Stimulated activated naive CD8-positive, alpha-beta T cell treated with anti-CD3 and anti-CD28 coated beads, Interleukin-15, Interleukin-2, amounts not matched to agents 100 U/mL and 50 U/mL, for 24 hours (primary cell): ENCODE measurements around the gene TBX2.
"Not testable (repeated sequence)": the region's sequence is repeated elsewhere in the genome, so short reads cannot be mapped to it uniquely, and the experiment has no call there.

ENCODE experiments used
- ATAC-seq: fragments of 150-1000 bp; cut with Tn5 transposase; one replicate; pipeline ENCODE4 v1.10.0; 2021
- DNase-seq: peaks from one replicate; pipeline ENCODE4 v3.0.0; 2021

Gene TBX2

DNA sequence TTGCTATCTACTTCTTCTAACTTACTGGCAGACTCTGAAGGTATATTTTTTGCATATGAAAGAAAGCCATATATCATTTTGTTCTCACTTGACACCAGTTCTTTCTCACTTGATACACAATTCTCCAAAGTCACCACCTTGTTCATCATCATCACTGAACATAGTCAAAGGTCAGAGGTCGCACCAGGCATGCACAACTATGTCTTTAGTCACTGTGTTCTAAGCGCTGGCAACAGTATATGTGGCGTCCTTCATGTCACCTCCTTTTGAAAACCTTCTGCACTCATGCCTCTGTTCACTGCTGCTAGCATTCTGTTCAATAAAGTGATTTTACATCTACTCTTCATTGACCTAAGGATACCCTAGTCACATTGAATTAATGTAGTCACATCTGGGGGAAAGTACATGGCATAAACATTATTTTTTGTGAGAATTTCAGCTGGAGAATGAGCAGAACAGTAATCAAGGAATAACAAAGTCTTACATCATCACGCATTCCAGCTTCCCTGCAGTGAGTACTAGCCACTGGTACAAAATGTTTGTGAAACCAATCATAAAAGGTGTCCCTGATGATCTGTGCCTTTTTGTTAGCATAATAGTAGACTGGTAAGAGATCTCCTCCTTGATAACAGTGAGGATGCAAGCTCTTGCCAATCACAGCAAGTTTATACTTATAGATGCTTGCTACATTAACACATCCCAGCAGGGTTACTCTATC, 32.1 kb downstream of the TBX2 start:
- ATAC-seq (no peak), DNase-seq (no peak)

DNA sequence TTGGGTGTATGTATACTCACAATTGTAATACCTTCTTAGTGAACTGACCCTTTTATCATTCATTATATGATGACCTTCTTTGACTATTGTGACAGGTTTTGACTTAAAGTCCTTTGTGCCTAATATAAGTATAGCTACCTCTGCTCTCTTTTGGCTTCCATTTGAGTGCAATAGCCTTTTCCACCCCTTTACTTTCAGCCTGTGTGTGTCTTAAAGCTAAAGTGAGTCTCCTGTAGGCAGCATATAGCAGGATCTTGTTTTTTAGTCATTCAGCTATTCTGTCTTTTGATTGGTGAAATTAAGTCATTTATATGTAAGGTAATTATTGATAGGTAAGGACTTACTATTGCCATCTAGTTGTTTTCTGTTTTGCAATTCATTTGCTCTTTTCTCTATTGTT, 36.6 kb downstream of the TBX2 start:
- no peak for DNase-seq
- ATAC-seq = no peak

DNA sequence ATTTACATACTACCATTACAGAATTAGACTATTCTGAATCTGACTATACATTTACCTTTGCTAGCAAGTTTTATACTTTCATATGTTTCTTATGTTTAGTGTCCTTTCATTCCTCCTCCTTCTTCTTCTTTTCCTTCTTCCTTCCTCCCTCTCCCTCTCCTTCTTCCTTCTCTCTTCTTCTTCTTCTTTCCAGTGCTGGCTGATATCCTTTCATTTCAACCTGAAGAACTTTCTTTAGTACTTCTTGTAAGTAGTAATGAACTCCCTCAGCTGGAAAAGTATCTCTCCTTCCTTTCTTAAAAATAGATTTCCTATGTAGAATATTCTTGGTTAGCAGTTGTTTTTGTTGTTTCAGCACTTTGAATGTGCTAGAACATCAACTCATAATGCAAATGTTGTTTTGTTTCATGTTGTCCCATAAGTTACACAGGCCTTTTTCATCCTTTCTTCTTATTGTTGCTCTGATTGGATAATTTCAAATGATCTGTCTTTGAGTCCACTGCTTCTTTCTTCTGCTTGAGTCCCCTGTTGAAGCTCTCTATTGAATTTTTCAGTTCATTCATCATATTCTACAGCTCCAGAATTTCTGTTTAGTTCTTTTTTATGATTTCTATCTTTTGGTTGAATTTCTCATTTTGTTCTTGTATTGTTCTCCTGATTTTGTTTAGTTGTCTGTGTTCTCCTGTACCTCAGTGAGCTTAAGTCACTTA, 37.5 kb downstream of the TBX2 start:
- no peak for ATAC-seq
- DNase-seq = no peak

DNA sequence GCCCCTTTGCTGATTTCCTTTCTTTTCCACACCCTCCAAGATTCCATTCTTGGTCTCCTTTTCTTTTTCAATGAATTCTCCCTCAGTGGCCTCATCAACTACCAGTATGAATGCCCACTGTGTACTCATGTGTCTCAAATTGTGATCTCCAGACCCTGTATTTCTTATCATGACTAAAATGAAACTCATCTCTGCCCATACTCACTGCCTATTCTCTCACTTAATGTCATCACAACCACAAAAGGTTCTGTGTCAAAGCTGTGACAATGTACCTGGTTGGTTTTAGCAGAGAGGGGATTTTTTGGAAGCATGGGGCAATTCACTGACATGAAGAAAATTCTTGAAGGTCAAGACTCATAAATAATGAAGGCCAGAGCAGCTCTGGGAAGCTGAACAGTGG, 41.1 kb downstream of the TBX2 start:
- DNase-seq (no peak), ATAC-seq (peak; percentile 76)

DNA sequence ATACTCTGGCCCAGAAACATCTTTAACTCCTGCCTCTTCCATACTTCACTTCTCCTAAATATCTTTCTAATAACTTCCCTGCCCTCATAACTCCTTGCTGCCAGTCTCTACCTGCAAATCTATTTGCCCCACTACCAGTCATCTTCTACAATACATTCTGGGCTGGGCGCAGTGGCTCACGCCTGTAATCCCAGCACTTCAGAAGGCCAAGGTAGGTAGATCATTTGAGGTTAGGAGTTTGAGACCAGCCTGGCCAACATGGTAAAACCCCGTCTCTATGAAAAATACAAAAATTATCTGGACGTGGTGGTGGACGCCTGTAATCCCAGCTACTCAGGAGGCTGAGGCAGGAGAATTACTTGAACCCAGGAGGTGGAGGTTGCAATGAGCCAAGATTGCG, 41.9 kb downstream of the TBX2 start:
- ATAC-seq, DNase-seq: not testable (repeated sequence)

DNA sequence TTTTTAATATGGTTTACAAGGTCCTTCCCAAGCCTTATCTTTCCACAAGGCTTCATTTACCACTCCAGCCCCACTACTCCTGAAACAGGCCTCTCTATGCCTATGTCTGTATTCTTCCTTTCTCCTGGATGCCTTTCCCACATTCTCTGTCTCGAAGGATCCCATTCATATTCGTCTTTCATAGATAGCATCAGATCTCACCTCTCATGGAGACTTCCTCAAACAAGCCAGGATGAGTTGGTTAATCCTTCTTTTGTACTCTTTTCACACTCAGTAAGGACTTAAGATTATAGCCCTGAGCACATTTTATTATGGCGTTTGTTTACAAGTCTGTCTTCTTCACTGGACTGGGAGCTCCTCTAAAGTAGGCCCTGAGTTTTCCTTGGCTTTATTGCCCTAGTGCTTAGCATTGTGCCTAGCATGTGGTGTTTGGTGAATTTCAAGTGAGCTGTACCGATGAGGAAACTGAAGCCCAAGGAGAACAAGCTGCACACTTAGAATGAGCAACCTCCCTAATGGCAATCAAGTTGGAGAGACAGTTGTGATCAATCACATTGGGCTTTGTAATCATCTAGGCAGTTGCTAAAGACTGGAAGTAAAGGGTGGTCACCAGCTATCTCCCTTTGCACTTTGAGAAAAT, 42.6 kb downstream of the TBX2 start:
- no peak for ATAC-seq

DNA sequence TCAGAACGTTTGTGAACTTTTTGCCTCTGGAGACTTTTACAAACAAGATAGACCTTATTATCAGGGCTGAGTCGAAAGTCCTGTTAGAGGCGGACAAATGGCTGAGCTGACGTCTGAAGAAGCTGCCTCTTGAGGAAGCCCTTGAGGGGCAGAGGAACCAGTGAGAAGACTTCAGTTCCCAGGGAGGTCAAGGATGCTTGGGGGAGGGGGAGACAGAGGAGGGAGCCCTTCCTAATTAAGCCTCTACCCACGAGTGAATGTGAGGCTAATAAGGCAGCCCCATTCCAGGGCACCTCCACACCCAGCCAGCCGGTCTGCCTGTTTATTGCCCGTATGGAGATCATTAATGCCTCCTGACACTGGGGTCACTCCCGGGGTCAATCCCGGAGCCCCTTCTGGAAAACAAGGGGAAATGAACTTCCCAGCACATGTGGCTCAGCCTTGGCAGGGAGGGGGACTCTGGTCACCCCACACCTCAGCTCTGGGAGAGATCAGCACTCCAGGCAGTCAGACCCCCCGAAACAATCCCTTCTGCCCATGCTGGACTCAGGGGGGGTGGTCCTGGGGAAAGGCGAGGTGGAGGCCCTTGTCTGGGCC, 43.3 kb downstream of the TBX2 start:
- DNase-seq (no peak), ATAC-seq (no peak)

More for the DNA sequence above, 42.6 kb downstream of the TBX2 start:
- no peak for DNase-seq

DNA sequence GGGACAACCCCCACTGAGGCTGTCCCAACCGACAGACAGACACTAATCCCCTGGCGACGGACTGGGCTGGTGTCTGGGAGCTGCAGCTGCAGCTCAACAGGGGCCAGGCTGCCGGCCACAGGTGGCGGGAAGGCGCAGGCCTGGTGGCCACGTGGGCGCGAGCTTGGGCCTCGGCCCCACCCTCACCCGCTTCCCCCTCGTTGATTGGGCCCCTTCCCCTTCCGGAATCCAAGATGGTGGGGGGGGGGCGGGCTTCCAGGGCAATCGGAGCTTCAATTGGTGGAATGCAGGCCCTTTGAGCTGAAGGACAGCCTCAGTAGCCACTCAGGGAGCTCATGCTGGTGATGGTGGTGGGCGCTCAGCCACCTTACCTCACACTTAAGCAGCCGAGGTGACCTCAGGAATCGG, 43.8 kb downstream of the TBX2 start:
- DNase-seq (no peak), ATAC-seq (no peak)

DNA sequence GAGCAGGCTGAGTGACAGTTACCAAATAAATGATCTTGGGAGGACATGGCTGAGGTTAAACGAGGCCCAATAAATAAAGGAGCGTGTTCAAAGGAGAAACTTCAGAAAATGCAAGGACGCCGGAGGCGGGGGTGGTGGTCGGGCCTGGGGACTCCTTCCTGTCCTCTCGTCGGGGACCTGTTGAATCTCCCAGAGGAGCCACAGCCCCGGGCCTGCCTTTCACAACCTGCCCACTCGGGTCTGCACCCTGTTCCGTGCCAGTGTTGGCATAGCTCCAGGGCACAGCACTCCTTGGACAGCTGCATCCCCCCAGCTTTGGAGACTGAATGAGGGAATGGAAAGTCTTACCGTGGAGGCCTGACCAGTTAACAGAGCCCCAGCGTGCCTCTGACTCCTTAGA, 44.4 kb downstream of the TBX2 start:
- ATAC-seq = no peak

DNA sequence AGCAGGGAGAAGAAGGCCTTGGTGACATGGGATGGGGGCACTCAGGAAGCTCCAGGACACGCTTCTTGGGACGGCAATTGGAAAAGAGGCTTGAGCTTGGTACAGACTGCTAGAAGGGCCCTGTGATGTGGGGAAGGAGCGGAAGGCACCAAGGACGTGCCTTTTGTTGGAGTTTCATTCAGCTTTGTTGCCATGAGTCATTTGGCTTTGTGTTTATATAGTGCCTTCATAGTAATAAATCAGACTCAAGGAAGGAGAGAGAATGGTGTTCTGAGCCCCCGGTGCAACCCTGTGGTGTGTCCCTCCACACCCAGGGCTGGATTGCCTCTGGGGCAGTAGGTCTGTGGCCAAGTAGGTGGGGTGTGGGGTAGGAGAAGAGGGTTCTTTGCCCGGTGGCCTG, 45.2 kb downstream of the TBX2 start:
- no peak for ATAC-seq
- DNase-seq = no peak

More for the DNA sequence above, 44.4 kb downstream of the TBX2 start:
- no peak for DNase-seq

DNA sequence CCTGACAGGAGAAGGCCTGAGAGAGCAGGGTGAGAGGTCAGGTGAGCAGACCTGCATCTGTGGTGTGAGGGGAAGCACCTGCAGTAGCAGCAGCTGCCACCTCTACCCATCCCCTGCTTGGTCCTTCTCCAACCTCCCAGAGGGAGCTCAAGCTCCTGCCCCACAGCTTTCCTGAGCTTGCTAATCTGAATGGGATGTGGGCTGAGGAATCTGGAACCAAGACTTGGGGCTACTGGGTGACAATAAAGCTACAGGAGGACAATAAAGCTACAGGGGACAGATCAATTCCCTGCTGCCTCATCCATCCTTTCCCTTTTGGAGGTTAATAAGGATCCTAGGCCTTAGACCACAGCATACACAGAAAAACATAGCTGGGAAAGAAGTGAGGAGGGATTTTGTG, 47.7 kb downstream of the TBX2 start:
- DNase-seq (no peak), ATAC-seq (no peak)

DNA sequence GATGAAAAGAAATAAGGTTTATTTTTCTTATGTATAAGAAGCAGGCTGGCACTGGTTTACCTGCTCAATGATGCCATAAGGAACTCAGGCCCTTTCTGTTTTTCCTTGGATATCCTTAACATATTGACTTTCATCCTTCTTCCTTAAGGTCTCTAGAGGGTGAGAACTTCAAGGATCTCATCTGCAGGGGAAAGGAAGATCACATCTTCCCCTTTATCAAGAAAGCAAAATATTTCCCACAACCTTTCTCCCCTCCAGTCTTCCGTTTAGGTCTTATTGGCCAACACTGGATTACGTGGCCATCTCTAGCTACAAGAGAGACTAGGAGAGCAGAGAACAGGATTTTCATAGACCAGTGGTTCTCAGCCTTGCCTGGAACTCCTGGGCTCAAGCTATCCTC, 48.4 kb downstream of the TBX2 start:
- ATAC-seq (no peak), DNase-seq (no peak)

DNA sequence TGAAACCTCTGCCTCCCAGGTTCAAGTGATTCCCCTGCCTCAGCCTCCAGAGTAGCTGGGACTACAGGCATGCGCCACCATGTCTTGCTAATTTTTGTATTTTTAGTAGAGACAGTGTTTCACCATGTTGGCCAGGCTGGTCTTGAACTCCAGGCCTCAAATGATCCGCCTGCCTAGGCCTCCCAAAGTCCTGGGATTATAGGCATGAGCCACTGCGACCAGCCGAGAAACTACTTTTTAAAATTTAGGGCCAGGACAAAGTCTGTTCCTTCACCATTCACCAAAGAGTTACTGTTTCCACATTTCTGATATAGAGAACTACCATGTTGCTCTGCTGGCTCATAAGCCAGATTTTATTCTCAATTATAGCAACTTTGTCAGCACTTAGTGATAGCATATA, 49.5 kb downstream of the TBX2 start:
- ATAC-seq, DNase-seq: not testable (repeated sequence)

DNA sequence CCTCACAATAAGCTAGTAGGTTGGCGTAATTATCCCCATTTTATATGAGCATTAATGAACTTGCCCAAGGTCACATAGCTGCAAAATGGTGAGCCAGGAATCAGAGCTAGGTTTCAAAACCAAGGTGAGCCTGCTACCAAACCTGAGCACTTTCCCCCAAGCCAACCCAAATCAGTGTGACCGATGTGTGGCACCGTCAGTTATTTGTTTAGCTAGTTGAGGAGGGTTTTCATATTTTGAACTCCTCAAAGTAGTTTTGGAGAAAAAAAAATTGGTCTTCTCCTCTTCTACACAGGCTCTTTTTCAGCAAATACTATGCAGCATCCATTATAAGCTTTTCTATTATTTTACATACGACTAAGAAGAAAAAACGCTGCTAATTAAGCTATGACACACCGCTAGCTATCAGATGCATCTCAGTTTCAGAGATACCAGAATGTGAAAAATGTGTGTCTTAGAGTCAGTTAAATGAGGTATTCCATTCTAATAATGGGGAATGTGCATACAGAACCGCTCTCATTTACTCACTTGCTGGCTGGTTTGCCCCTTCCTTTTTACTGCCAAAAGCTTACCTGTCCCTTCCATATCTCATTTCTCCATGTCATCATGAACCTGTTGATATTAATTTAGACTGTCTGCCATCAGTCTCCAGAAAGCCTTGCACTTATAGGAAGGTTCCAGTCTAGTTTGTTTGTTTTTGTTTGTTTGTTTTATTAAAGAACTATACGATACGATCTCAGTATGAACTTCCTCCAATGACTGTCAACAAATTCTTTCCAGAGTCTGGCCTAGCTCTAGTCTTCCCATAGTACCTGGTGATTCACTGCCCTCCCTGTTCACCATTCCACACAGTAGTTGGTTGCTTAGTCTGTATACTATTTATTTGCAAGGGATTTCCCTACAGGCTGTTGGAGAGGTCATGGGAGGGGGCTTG, 50.3 kb downstream of the TBX2 start:
- DNase-seq = no peak
- no peak for ATAC-seq

DNA sequence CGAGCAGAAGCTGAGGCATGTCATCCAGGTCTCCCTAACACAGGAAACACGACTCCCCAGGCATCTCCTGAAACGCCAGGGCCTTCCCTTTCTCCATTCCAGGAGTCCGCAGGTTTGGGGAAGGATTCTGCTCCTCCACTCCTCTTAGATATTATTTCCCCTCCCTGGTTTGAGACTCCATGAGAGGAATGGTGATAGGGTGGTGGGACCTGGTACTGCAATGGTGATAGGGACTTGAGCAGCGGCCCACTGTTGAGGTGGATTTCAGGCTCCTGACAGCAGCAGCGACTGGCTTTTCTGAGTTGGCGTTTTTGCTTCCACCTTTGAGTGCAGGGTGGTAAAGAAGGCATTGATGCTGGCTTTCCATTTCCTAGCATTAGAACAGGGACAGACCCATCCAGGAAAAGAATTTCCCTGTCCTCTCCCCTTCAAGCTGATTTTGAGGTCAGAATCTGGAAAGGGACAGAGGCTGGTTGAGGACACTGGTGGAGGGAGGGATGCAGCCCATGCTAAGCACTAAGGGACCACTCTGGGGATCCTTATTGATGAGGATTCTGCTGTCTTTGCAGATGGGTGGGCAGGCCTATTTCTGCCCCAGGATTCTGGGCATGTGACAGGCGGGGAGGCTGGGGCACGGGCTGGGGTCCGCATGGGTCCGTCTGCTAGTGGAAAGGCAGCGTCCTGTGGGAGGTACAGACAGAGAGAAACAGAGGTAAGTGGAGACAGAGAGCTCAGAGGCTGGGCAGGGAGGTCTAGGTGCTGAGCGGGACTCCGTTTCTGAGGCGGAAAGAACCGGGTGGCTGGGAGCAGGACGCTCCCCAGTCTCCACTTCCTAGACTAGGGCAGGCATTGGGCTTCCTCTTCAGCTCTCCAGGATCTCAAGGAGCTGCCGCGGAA, 51.2 kb downstream of the TBX2 start:
- ATAC-seq (no peak), DNase-seq (no peak)

DNA sequence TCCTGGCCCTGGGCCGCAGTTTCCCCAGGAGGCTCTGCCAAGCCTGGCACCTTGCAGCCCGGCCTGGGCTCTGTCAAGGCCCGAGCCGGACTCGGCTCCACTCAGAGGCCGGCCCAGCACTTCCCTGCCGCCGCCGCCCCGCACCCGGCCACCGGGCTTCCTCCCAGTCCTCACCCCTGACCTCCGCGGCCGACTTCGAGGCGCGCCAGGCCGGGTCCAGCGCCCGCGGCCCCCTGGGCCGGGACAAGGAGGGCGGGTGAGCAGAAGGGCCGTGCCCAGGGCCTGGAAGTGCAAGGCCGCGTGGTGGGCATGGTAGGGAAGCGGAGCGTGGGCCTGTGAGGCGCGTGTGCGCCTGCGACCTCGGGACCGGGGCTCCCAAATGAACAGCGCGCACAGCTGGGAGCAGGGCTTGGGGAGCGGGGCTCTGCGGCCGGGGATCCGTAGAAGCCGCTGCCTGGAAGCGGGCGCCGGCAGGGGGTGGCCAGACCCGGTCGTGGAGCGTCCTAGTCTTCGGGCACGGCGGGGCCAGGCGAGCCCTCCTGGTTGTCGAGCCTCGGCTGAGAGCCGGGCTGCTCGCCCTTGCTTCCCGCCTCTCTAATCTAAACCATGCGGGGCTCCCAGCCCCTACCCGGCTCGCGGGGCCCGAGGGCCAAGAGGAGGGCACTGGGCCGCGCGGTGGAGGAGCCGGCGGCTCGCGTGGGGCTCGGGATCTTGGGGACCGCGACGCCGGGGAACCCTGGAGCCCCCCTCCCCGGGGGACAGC, 52.1 kb downstream of the TBX2 start:
- DNase-seq (no peak), ATAC-seq (no peak)

DNA sequence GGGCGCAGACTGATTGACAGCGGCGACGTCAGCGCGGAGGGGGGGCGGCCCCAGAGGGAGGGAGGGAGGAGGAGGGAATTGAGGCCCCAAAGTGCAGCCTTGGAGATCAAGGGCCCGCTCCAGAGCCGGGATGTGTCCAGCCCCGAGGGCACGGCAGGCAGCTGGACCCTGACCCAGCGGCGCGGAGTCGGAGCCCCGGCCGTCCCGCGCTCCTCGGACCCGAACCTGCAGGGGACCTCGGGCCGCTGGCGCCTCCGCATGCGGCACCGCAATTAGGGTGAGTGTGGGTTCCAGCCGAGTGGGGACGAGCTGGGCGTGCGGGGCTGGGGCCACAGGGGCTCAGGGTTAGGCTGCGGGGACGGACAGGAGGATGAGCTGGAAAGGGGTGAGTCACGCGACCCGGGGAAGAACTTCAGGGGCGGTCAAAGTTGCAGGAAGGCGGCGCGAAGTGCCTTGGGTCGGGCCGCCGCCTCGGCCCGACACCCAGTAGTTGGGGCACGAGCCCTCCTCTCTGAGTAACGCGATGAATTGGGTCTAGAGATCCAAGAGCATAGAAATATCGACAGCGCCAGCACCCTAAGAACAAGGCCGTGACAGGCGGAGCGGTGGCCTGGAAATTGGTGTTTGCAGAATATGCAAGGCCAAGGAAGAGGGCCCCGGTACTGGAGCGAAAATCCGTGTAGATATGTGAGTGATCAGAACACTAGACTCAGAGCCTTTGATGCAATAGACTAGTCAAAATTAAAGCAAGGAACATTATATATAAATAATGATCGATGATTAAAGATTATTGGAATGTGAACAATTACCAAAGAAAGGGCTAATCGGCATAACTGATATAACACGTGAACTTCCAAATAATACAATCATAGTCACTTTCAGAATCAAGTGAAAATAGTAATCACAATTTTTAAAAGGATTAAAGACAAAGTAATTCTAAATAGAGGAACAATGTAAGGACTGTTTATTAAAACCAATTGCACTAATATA, 53.0 kb downstream of the TBX2 start, which contains the start of gene TBX4:
TBX4 (plus strand) TSS at position 122 of the 990 bp plus-strand sequence. CDS start 4,069 bp downstream, outside the sequence.
- ATAC-seq (no peak), DNase-seq (no peak)

DNA sequence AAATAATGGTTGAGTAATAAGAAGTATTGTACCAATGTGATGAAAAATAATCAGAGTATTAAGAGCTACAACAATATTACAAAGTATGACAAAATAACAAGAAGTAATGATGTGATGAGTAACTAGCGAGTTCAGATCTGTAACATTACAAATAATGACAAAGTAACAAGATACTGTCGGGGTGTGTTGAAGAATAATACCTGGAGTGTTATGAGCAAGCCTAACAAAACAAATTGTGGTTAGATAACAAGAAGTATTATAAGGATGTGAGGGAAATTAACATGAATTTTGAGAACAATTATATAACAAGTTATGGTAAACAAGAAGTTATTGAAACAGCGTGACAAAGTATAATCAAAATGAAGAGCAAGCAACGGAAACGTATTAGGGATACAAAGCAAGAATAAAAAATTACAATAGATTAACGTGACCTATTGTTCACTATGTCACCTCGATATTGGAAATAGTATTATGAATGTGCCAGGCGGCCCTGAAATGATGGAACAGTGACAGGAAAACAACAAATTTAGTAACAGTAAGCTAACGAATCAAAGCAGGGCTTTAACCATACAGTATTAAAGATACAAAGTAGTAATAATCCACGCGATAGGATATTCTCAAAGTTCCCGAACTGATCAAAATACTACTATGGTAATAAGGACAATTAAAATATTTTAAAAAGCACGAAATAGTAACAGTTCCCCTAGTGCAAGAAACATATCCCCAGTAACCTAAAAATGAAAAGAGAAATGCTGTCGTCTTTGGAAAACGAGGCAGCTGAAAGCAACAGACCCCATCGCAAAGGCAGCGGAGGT, 54.1 kb downstream of the TBX2 start:
- ATAC-seq = no peak

More for the DNA sequence above, 54.1 kb downstream of the TBX2 start:
- DNase-seq = no peak
